Activated CD4-positive, alpha-beta T cell treated with anti-CD3 and anti-CD28 coated beads, Interleukin-2, amount 10 ng/mL, durations not matched to agents 24 days and 14 days (primary cell): ENCODE measurements around the gene PRICKLE2. TPM values are rescaled to one million over a fixed set of nuclear protein-coding genes. Genes with fewer than 3 reads are reported as not detected.

ENCODE experiments used
- DNase-seq: peaks from one replicate; pipeline ENCODE4 v3.0.0; 2022
- H3K27ac Mint-ChIP-seq: one replicate; pipeline ENCODE4 v1.8.0; 2022; ENCODE audit warnings: mild to moderate bottlenecking, mixed read lengths
- H3K27me3 Mint-ChIP-seq: one replicate; pipeline ENCODE4 v1.8.0; 2022; ENCODE audit warnings: mixed read lengths
- H3K36me3 Mint-ChIP-seq: one replicate; pipeline ENCODE4 v1.8.0; 2022; ENCODE audit warnings: low read depth, mild to moderate bottlenecking, mixed read lengths
- H3K4me1 Mint-ChIP-seq: one replicate; pipeline ENCODE4 v1.8.0; 2021; ENCODE audit warnings: mixed read lengths
- H3K4me3 Mint-ChIP-seq: one replicate; pipeline ENCODE4 v1.8.0; 2022; ENCODE audit warnings: mild to moderate bottlenecking, moderate library complexity, mixed read lengths
- H3K9me3 Mint-ChIP-seq: one replicate; pipeline ENCODE4 v1.8.0; 2021; ENCODE audit warnings: mixed read lengths
- intact Hi-C: fragments of 100-400 bp; cut with micrococcal nuclease; formaldehyde crosslinking; loops from one replicate; pipeline ENCODE4 v1.15.1; 2023
- total RNA-seq: library from RNA; stranded (reverse); gene quantifications from 2 replicates; pipeline ENCODE4 v1.2.3, GENCODE V29; 2022

The PRICKLE2 gene
- total RNA-seq, 1 donor from 2014 or later, result not detected

DNA sequence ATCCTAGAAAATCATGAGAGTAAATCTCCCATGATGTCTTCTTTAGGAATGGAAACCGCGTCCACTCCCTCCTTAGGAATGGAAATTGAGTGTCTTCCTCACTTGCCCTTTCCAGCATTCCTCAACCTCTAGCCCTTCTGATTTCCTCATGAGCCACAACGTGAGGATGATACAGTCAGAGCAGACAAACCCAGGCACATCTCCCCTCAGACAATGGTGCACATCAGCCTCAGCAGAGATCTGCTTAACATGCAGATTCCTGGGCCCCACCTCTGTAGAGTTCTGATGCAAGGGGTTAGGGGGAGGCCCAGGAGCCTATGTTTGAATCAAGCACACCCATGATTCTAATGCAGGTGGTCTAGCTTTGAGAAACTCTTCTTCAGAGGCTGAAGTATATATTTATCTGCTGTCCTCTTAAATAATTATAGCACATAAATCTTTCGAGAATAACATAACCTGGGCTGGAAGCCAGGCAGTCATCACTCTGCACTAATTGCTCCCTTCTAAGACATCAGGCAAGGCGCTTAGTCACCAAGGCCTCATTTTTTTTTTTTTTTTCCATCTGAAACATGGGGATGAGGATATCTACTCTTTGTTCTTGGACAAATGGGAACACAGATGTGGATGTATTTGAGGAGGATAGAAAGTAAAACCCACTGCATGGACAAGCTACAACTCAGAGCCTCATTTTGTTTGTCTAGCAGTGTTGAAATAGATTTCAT, 81.7 kb downstream of the PRICKLE2 start:
- H3K4me3 Mint-ChIP-seq, result no peak overlapping the region
- no peaks in the 10 kb centered on the region for H3K4me1 Mint-ChIP-seq
- no peaks in the 10 kb centered on the region for H3K36me3 Mint-ChIP-seq
- no peaks in the 10 kb centered on the region for H3K27me3 Mint-ChIP-seq
- intact Hi-C loops, result no loop called here
- no peaks in the 10 kb centered on the region for H3K9me3 Mint-ChIP-seq
- no peak overlapping the region for H3K27ac Mint-ChIP-seq
- no peak for DNase-seq

DNA sequence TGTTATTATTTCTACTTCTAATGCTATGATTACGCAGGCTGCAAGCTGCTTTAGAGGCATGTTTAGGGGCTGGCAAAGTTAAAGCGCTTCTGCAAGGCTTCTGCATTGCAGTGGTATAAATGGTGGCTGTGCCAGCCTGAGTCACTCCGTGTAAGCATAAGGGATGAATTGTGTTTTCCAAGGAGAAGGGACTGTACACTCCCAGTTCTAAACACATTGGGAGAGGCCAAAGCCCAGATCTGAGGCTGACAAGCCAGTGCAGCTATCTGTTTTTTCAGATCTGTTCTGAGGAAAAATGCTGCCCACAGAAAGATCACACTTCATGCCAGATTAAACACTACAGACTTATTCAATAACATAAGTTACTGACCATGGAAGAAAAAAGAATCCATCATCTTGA, 83.8 kb downstream of the PRICKLE2 start:
- intact Hi-C loops, result no loop called here
- DNase-seq, result no peak
- Mint-ChIP-seq H3K27ac (no peak overlapping the region), H3K9me3 (no peaks in the 10 kb centered on the region), H3K36me3 (no peaks in the 10 kb centered on the region), H3K4me1 (no peaks in the 10 kb centered on the region), H3K4me3 (no peak overlapping the region), H3K27me3 (no peaks in the 10 kb centered on the region)

DNA sequence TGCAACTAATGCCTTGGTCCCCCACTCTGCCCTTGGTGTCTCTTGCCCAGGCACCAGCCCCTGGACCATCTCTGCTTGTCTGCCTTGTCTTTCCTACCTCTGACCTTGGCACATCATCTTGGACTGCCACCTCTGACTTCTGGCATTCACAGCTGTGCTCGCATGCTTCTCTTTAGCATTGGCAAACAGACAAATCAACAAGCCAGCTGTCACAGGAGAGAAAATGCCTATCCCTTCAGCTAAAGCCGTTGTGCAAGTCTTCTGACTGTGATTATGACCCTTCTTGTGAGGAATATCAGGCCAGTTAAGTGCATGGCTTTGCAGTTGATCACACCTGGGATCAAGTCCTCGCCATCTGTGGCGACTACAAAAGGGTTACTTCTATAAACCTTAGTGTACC, 84.6 kb downstream of the PRICKLE2 start:
- H3K9me3 Mint-ChIP-seq, result no peaks in the 10 kb centered on the region
- no peaks in the 10 kb centered on the region for H3K4me1 Mint-ChIP-seq
- no peaks in the 10 kb centered on the region for H3K27me3 Mint-ChIP-seq
- H3K27ac Mint-ChIP-seq, result no peak overlapping the region
- H3K4me3 Mint-ChIP-seq, result no peak overlapping the region
- no peaks in the 10 kb centered on the region for H3K36me3 Mint-ChIP-seq
- intact Hi-C loops, result no loop called here
- DNase-seq, result no peak

GRCh38 chr3:64138656-64139375, 86.5 kb downstream of the PRICKLE2 start:
- no peaks in the 10 kb centered on the region for H3K4me1 Mint-ChIP-seq
- no peaks in the 10 kb centered on the region for H3K9me3 Mint-ChIP-seq
- H3K27me3 Mint-ChIP-seq, result no peaks in the 10 kb centered on the region
- no peaks in the 10 kb centered on the region for H3K36me3 Mint-ChIP-seq
- DNase-seq, result no peak
- H3K27ac Mint-ChIP-seq, result no peak overlapping the region
- no peak overlapping the region for H3K4me3 Mint-ChIP-seq
- intact Hi-C loops, result no loop called here

- DNase-seq, result no peak
- H3K9me3 Mint-ChIP-seq, result no peaks in the 10 kb centered on the region
- no peak overlapping the region for H3K4me3 Mint-ChIP-seq
- no peaks in the 10 kb centered on the region for H3K36me3 Mint-ChIP-seq
- H3K27me3 Mint-ChIP-seq, result no peaks in the 10 kb centered on the region
- intact Hi-C loops, result no loop called here
- no peak overlapping the region for H3K27ac Mint-ChIP-seq
- H3K4me1 Mint-ChIP-seq, result no peaks in the 10 kb centered on the region
These were observed 87.2 kb downstream of the PRICKLE2 start for GRCh38 chr3:64138046-64138445.

- H3K27me3 Mint-ChIP-seq, result peaks cover 3% of the 10 kb centered on the region
- H3K4me3 Mint-ChIP-seq, result no peak overlapping the region
- H3K27ac Mint-ChIP-seq, result no peak overlapping the region
- intact Hi-C loops, result no loop called here
- no peak for DNase-seq
- no peaks in the 10 kb centered on the region for H3K36me3 Mint-ChIP-seq
- no peaks in the 10 kb centered on the region for H3K4me1 Mint-ChIP-seq
- H3K9me3 Mint-ChIP-seq, result no peaks in the 10 kb centered on the region
These were observed 90.4 kb downstream of the PRICKLE2 start for GRCh38 chr3:64134882-64135281.

GRCh38 chr3:64133987-64134386, 91.3 kb downstream of the PRICKLE2 start:
- intact Hi-C loops, result no loop called here
- no peak overlapping the region for H3K27ac Mint-ChIP-seq
- no peaks in the 10 kb centered on the region for H3K9me3 Mint-ChIP-seq
- peaks cover 3% of the 10 kb centered on the region for H3K27me3 Mint-ChIP-seq
- H3K36me3 Mint-ChIP-seq, result no peaks in the 10 kb centered on the region
- no peaks in the 10 kb centered on the region for H3K4me1 Mint-ChIP-seq
- H3K4me3 Mint-ChIP-seq, result no peak overlapping the region
- no peak for DNase-seq

DNA sequence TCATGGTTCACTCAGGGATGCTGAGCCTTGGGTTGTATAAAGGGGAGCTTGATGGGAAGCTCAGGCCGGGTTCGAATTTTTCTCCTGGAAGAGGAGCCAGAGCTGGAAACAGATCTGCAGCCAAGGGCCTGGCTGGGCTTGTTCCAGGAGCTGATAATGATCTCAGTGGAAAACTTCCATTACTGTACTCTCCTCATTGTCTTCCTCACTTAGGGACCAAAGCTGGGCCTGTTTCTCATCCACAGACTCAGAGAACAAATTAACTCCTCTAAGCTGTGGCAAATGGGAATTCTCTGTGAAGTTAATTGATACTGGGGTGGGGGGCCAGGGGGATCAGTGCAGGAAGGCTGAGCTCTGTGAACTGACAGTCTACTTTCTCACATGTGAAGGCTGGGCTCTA, 92.0 kb downstream of the PRICKLE2 start:
- intact Hi-C loops, result no loop called here
- Mint-ChIP-seq H3K27ac (no peak overlapping the region), H3K9me3 (no peaks in the 10 kb centered on the region), H3K4me3 (no peak overlapping the region), H3K36me3 (no peaks in the 10 kb centered on the region), H3K4me1 (no peaks in the 10 kb centered on the region), H3K27me3 (peaks cover 3% of the 10 kb centered on the region)
- no peak for DNase-seq

GRCh38 chr3:64131725-64132469, 93.4 kb downstream of the PRICKLE2 start:
- no peaks in the 10 kb centered on the region for H3K4me1 Mint-ChIP-seq
- no peaks in the 10 kb centered on the region for H3K9me3 Mint-ChIP-seq
- no peak overlapping the region for H3K4me3 Mint-ChIP-seq
- H3K36me3 Mint-ChIP-seq, result no peaks in the 10 kb centered on the region
- H3K27me3 Mint-ChIP-seq, result peaks cover 3% of the 10 kb centered on the region
- H3K27ac Mint-ChIP-seq, result no peak overlapping the region
- intact Hi-C loops, result no loop called here
- DNase-seq, result no peak

GRCh38 chr3:64130436-64130835, 94.8 kb downstream of the PRICKLE2 start:
- intact Hi-C loops, result no loop called here
- Mint-ChIP-seq H3K27ac (no peak overlapping the region), H3K9me3 (no peaks in the 10 kb centered on the region), H3K4me3 (no peak overlapping the region), H3K27me3 (peaks cover 3% of the 10 kb centered on the region), H3K4me1 (no peaks in the 10 kb centered on the region), H3K36me3 (no peaks in the 10 kb centered on the region)
- DNase-seq, result no peak

DNA sequence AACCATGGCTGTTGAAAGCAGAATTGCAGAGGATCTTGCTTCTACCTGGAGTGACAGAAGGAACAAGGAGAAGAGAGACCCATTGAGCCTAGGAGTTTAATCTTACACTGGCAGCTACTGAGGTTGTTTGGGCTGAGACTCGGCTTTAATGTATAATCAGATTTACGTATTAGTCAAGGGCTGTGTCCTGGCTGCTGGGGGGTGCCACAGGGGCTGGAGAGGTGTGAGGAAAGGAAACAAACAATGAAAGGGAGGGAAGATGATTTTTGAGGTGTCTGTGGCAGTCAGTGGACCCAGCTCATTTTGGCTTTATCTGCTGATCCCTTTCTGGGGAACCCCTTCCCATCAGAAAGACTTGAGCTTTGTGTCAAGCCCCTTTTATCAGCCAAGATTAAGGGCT, 95.7 kb downstream of the PRICKLE2 start:
- no peak for DNase-seq
- Mint-ChIP-seq H3K4me3 (no peak overlapping the region), H3K4me1 (no peaks in the 10 kb centered on the region), H3K27ac (no peak overlapping the region), H3K9me3 (no peaks in the 10 kb centered on the region), H3K36me3 (no peaks in the 10 kb centered on the region), H3K27me3 (peaks cover 3% of the 10 kb centered on the region)
- intact Hi-C loops, result no loop called here

DNA sequence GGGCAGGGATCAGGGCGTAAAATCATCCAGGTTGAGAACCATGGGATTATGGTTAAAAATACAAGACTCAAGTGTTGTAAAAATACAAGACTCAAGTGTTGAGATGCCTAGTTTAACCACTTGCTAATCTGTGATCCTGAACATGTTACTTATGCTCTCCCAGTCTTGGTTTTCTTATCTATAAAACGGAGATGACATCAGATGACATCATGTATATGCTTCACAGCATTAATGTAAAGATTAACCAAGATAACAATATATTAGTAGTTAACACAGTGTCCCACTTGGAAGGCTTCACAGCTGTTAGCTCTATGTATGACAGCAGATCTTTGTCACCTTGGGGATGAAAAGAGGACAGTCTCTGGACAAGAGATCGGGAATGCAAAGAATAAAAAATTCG, 96.2 kb downstream of the PRICKLE2 start:
- H3K4me3 Mint-ChIP-seq, result no peak overlapping the region
- H3K27me3 Mint-ChIP-seq, result peaks cover 3% of the 10 kb centered on the region
- H3K27ac Mint-ChIP-seq, result no peak overlapping the region
- no peak for DNase-seq
- H3K4me1 Mint-ChIP-seq, result no peaks in the 10 kb centered on the region
- no peaks in the 10 kb centered on the region for H3K36me3 Mint-ChIP-seq
- no peaks in the 10 kb centered on the region for H3K9me3 Mint-ChIP-seq
- intact Hi-C loops, result no loop called here

DNA sequence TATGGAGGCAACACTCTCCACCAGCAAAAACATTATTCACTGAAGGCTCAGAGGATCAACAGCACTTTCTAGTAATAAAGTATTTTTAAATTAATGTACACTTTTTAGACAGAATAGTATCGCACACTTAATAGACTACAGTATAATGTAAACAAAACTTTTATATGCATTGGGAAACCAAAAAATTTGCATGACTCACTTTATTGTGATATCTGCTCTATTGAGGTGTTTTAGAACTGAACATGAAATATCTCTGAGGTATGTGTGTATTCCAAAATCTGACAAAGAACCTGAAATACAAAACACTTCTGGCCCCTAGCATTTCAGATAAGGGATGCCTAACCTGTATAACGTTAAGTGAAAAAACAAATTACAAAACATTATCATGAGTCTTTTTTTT, 99.7 kb downstream of the PRICKLE2 start:
- intact Hi-C loops, result no loop called here
- Mint-ChIP-seq H3K27me3 (peaks cover 3% of the 10 kb centered on the region), H3K27ac (no peak overlapping the region), H3K4me1 (no peaks in the 10 kb centered on the region), H3K4me3 (no peak overlapping the region), H3K9me3 (no peaks in the 10 kb centered on the region), H3K36me3 (no peaks in the 10 kb centered on the region)
- no peak for DNase-seq

DNA sequence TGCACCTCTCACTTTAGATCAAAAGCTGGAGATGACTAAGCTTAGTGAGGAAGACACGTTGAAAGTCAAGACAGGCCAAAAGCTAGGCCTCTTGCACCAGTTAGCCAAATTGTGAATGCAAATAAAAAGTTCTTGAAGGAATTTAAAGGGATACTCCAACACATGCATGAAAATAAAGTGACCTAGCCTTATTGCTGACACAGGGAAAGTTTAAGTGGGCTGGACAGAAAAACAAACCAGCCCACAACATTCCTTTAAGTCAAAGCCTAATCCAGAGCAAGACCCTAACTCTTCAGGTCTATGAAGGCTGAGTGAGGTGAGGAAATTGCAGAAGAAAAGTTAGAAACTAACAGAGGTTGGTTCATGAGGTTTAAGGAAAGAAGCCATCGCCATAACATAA, 101.3 kb downstream of the PRICKLE2 start:
- no peak overlapping the region for H3K27ac Mint-ChIP-seq
- H3K27me3 Mint-ChIP-seq, result no peaks in the 10 kb centered on the region
- no peaks in the 10 kb centered on the region for H3K4me1 Mint-ChIP-seq
- no peaks in the 10 kb centered on the region for H3K36me3 Mint-ChIP-seq
- intact Hi-C loops, result no loop called here
- DNase-seq, result no peak
- no peaks in the 10 kb centered on the region for H3K9me3 Mint-ChIP-seq
- H3K4me3 Mint-ChIP-seq, result no peak overlapping the region
